Measurements from ENCODE around the gene PTPRN2.

GRCh38 chr7:157788573-157788972, 799.0 kb downstream of the PTPRN2 start:
- TF ChIP-seq TCF7L2 (IDR thresholded peaks at IDR 0.05; ENCODE audit: low read depth, low read length): no peak
- TF ChIP-seq, protein P1, sequence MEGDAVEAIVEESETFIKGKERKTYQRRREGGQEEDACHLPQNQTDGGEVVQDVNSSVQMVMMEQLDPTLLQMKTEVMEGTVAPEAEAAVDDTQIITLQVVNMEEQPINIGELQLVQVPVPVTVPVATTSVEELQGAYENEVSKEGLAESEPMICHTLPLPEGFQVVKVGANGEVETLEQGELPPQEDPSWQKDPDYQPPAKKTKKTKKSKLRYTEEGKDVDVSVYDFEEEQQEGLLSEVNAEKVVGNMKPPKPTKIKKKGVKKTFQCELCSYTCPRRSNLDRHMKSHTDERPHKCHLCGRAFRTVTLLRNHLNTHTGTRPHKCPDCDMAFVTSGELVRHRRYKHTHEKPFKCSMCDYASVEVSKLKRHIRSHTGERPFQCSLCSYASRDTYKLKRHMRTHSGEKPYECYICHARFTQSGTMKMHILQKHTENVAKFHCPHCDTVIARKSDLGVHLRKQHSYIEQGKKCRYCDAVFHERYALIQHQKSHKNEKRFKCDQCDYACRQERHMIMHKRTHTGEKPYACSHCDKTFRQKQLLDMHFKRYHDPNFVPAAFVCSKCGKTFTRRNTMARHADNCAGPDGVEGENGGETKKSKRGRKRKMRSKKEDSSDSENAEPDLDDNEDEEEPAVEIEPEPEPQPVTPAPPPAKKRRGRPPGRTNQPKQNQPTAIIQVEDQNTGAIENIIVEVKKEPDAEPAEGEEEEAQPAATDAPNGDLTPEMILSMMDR (IDR thresholded peaks at IDR 0.05): no peak
- TF ChIP-seq POLR2AphosphoS5 (IDR thresholded peaks at IDR 0.05; ENCODE audit: low read depth, low read length): no peak
- TF ChIP-seq, protein P2, sequence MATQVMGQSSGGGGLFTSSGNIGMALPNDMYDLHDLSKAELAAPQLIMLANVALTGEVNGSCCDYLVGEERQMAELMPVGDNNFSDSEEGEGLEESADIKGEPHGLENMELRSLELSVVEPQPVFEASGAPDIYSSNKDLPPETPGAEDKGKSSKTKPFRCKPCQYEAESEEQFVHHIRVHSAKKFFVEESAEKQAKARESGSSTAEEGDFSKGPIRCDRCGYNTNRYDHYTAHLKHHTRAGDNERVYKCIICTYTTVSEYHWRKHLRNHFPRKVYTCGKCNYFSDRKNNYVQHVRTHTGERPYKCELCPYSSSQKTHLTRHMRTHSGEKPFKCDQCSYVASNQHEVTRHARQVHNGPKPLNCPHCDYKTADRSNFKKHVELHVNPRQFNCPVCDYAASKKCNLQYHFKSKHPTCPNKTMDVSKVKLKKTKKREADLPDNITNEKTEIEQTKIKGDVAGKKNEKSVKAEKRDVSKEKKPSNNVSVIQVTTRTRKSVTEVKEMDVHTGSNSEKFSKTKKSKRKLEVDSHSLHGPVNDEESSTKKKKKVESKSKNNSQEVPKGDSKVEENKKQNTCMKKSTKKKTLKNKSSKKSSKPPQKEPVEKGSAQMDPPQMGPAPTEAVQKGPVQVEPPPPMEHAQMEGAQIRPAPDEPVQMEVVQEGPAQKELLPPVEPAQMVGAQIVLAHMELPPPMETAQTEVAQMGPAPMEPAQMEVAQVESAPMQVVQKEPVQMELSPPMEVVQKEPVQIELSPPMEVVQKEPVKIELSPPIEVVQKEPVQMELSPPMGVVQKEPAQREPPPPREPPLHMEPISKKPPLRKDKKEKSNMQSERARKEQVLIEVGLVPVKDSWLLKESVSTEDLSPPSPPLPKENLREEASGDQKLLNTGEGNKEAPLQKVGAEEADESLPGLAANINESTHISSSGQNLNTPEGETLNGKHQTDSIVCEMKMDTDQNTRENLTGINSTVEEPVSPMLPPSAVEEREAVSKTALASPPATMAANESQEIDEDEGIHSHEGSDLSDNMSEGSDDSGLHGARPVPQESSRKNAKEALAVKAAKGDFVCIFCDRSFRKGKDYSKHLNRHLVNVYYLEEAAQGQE (IDR thresholded peaks at IDR 0.05; ENCODE audit: insufficient read depth in 1 of 2, low read depth in 2 of 2, low read length in 1 of 2): no peak
